ELF-1 (cell line): Measurements from ENCODE around the gene SORCS2.

Source experiments
- DNase-seq: peaks from one replicate; pipeline ENCODE4 v3.0.0-alpha.2; 2016; ENCODE audit warnings: low read depth, low spot score

SORCS2 gene

GRCh38 chr4:7659429-7660175 is 467.3 kb downstream of the SORCS2 start:
- DNase-seq, result no peak

GRCh38 chr4:7660176-7661039 is 468.1 kb downstream of the SORCS2 start:
- no peak for DNase-seq

GRCh38 chr4:7661066-7661748 is 468.9 kb downstream of the SORCS2 start:
- no peak for DNase-seq

GRCh38 chr4:7661846-7662506 is 469.6 kb downstream of the SORCS2 start:
- DNase-seq, result no peak

GRCh38 chr4:7662507-7662846 is 470.1 kb downstream of the SORCS2 start:
- no peak for DNase-seq

GRCh38 chr4:7663075-7663541 is 470.8 kb downstream of the SORCS2 start:
- no peak for DNase-seq

- DNase-seq, result no peak
Measured at GRCh38 chr4:7664106-7664505, 471.8 kb downstream of the SORCS2 start.

GRCh38 chr4:7665321-7665720 is 473.0 kb downstream of the SORCS2 start:
- no peak for DNase-seq

GRCh38 chr4:7666011-7666410 is 473.7 kb downstream of the SORCS2 start:
- no peak for DNase-seq

- no peak for DNase-seq
Measured at GRCh38 chr4:7666744-7667143, 474.4 kb downstream of the SORCS2 start.

- DNase-seq, result no peak
Measured at GRCh38 chr4:7668271-7668670, 475.9 kb downstream of the SORCS2 start.

- DNase-seq, result no peak
Measured at GRCh38 chr4:7668826-7669225, 476.5 kb downstream of the SORCS2 start.

GRCh38 chr4:7672601-7673000 is 480.3 kb downstream of the SORCS2 start:
- DNase-seq, result no peak

- DNase-seq, result no peak
Measured at GRCh38 chr4:7673121-7673520, 480.8 kb downstream of the SORCS2 start.

- DNase-seq, result no peak
Measured at GRCh38 chr4:7674706-7675105, 482.4 kb downstream of the SORCS2 start.

GRCh38 chr4:7675136-7675535 is 482.8 kb downstream of the SORCS2 start:
- DNase-seq, result no peak

- no peak for DNase-seq
Measured at GRCh38 chr4:7675612-7676320, 483.4 kb downstream of the SORCS2 start.

- DNase-seq, result no peak
Measured at GRCh38 chr4:7676398-7676922, 484.1 kb downstream of the SORCS2 start.

GRCh38 chr4:7677086-7677485 is 484.7 kb downstream of the SORCS2 start:
- no peak for DNase-seq

- no peak for DNase-seq
Measured at GRCh38 chr4:7677799-7678301, 485.5 kb downstream of the SORCS2 start.
